ENCODE results near the gene ASAP2.

The ASAP2 gene

GRCh38 chr2:9403924-9404323, 197.3 kb downstream of the ASAP2 start:
- no peaks in the 10 kb centered on the region for H4K20me1 ChIP-seq (ENCODE audit: insufficient read depth, low read length)
- TF ChIP-seq EZH2phosphoT487 (IDR thresholded peaks at IDR 0.05; ENCODE audit: low read length): no peak
- TF ChIP-seq EZH2 (optimal IDR thresholded peaks at IDR 0.05; ENCODE audit: low read depth, low read length): no peak
- TF ChIP-seq, protein P1, sequence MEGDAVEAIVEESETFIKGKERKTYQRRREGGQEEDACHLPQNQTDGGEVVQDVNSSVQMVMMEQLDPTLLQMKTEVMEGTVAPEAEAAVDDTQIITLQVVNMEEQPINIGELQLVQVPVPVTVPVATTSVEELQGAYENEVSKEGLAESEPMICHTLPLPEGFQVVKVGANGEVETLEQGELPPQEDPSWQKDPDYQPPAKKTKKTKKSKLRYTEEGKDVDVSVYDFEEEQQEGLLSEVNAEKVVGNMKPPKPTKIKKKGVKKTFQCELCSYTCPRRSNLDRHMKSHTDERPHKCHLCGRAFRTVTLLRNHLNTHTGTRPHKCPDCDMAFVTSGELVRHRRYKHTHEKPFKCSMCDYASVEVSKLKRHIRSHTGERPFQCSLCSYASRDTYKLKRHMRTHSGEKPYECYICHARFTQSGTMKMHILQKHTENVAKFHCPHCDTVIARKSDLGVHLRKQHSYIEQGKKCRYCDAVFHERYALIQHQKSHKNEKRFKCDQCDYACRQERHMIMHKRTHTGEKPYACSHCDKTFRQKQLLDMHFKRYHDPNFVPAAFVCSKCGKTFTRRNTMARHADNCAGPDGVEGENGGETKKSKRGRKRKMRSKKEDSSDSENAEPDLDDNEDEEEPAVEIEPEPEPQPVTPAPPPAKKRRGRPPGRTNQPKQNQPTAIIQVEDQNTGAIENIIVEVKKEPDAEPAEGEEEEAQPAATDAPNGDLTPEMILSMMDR (IDR thresholded peaks at IDR 0.05; ENCODE audit: low read length): no peak
- H2AFZ ChIP-seq (ENCODE audit: low read length): no peak overlapping the region
- no peaks in the 10 kb centered on the region for H3F3A ChIP-seq (ENCODE audit: insufficient read depth, low read length)
- no peak for DNase-seq
- H3K36me3 ChIP-seq (replicated peaks; ENCODE audit: insufficient read depth, low read length): no peaks in the 10 kb centered on the region; the same call in 1 of the 2 replicates
- no peaks in the 10 kb centered on the region for H3K4me1 ChIP-seq (ENCODE audit: low read length)
- H3K4me3 ChIP-seq (ENCODE audit: low read length): no peak overlapping the region
- no peaks in the 10 kb centered on the region for H3K79me2 ChIP-seq (ENCODE audit: low read length)
- H3K9ac ChIP-seq (ENCODE audit: low read length): no peak overlapping the region
- no peak overlapping the region for H3K4me2 ChIP-seq (ENCODE audit: low read depth, low read length)
- no peak overlapping the region for H3K27ac ChIP-seq (ENCODE audit: low read length)
- no peaks in the 10 kb centered on the region for H3K9me3 ChIP-seq (replicated peaks; ENCODE audit: insufficient read depth, low read length)
- H3K9me2 ChIP-seq (replicated peaks; ENCODE audit: insufficient read depth, low read length): no peaks in the 10 kb centered on the region
- H3K27me3 ChIP-seq (replicated peaks; ENCODE audit: insufficient read depth, low read length): no peaks in the 10 kb centered on the region

- TF ChIP-seq EZH2phosphoT487 (IDR thresholded peaks at IDR 0.05; ENCODE audit: low read length) (no peak), EZH2 (optimal IDR thresholded peaks at IDR 0.05; ENCODE audit: low read depth, low read length) (no peak)
- TF ChIP-seq, protein P1 (IDR thresholded peaks at IDR 0.05; ENCODE audit: low read length): no peak
- H3K9me3 ChIP-seq (replicated peaks; ENCODE audit: insufficient read depth, low read length): no peaks in the 10 kb centered on the region
- H3K4me3 ChIP-seq (ENCODE audit: low read length): no peak overlapping the region
- no peaks in the 10 kb centered on the region for H3K79me2 ChIP-seq (ENCODE audit: low read length)
- no peaks in the 10 kb centered on the region for H4K20me1 ChIP-seq (ENCODE audit: insufficient read depth, low read length)
- H3F3A ChIP-seq (ENCODE audit: insufficient read depth, low read length): no peaks in the 10 kb centered on the region
- no peaks in the 10 kb centered on the region for H3K4me1 ChIP-seq (ENCODE audit: low read length)
- H3K9me2 ChIP-seq (replicated peaks; ENCODE audit: insufficient read depth, low read length): no peaks in the 10 kb centered on the region
- H3K27ac ChIP-seq (ENCODE audit: low read length): no peak overlapping the region
- H3K9ac ChIP-seq (ENCODE audit: low read length): no peak overlapping the region
- H3K36me3 ChIP-seq (replicated peaks; ENCODE audit: insufficient read depth, low read length): no peaks in the 10 kb centered on the region; the same call in 1 of the 2 replicates
- no peak overlapping the region for H3K4me2 ChIP-seq (ENCODE audit: low read depth, low read length)
- DNase-seq: no peak
- no peak overlapping the region for H2AFZ ChIP-seq (ENCODE audit: low read length)
- no peaks in the 10 kb centered on the region for H3K27me3 ChIP-seq (replicated peaks; ENCODE audit: insufficient read depth, low read length)
Observed at GRCh38 chr2:9404451-9404850, 197.8 kb downstream of the ASAP2 start.

DNA sequence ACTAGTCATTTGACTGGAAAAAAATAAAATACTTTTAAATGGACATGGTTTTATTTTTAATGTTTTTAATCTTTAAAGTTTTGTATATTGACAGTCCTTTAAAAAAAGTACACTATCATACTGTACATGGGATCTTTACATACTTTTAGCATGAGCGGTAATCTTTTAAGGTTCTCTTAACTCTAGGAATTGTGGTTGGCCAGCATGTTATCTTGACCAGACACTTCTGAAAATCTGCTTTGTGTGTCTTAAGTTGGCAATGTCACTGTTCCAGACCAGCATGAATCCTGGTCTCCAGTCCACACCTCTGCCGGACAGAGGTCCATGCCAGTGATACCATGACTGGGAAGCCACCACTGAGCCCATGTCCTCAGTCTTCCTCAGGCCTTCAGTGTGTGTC, 199.0 kb downstream of the ASAP2 start:
- no peak for DNase-seq
- Histone ChIP-seq H2AFZ (ENCODE audit: low read length) (no peak overlapping the region), H3F3A (ENCODE audit: insufficient read depth, low read length) (no peaks in the 10 kb centered on the region), H4K20me1 (ENCODE audit: insufficient read depth, low read length) (no peaks in the 10 kb centered on the region), H3K9me3 (replicated peaks; ENCODE audit: insufficient read depth, low read length) (no peaks in the 10 kb centered on the region), H3K9me2 (replicated peaks; ENCODE audit: insufficient read depth, low read length) (no peaks in the 10 kb centered on the region), H3K27me3 (replicated peaks; ENCODE audit: insufficient read depth, low read length) (no peaks in the 10 kb centered on the region), H3K27ac (ENCODE audit: low read length) (no peak overlapping the region), H3K36me3 (replicated peaks; ENCODE audit: insufficient read depth, low read length) (no peaks in the 10 kb centered on the region; the same call in 1 of the 2 replicates), H3K4me2 (ENCODE audit: low read depth, low read length) (no peak overlapping the region), H3K9ac (ENCODE audit: low read length) (no peak overlapping the region), H3K4me3 (ENCODE audit: low read length) (no peak overlapping the region), H3K4me1 (ENCODE audit: low read length) (no peaks in the 10 kb centered on the region), H3K79me2 (ENCODE audit: low read length) (no peaks in the 10 kb centered on the region)
- TF ChIP-seq, protein P1 (IDR thresholded peaks at IDR 0.05; ENCODE audit: low read length): no peak
- no peak for TF ChIP-seq EZH2phosphoT487 (IDR thresholded peaks at IDR 0.05; ENCODE audit: low read length)
- no peak for TF ChIP-seq EZH2 (optimal IDR thresholded peaks at IDR 0.05; ENCODE audit: low read depth, low read length)
